Right renal pelvis (tissue), 4 donors: Measurements from ENCODE around the gene POC1B. TPM values are rescaled to one million over a fixed set of nuclear protein-coding genes. Genes with fewer than 3 reads are reported as not detected.

Source experiments
- polyA plus RNA-seq, 4 donors: library from polyadenylated mRNA; unstranded; fragments of 120-200 nt; gene quantifications; one replicate each; pipeline ENCODE4 v1.2.1, GENCODE V29; 2013; ENCODE audit not compliant: insufficient read length in 4 of 4

The POC1B gene
- polyA plus RNA-seq, 4 donors, result 19.7 to 24.0 (median 22.3) TPM

Other genes starting within 250 kb of the POC1B start
- 10 to 100 TPM; 85.5 to 94.1 (median 88.4) TPM for gene DUSP6, start 173.5 kb downstream of the POC1B start, polyA plus RNA-seq
- 10 to 100 TPM in 3 of 4 donors, 1 to 10 TPM in 1; 8.8 to 12.8 (median 11.0) TPM for gene GALNT4, start 1.3 kb downstream of the POC1B start, polyA plus RNA-seq
- gene ATP2B1, start 182.8 kb upstream of the POC1B start, polyA plus RNA-seq, result 100 to 1,000 TPM in 3 of 4 donors, 10 to 100 TPM in 1; 84.8 to 117 (median 105) TPM